H9 (cell line): Measurements from ENCODE around the gene DCC. TPM values are rescaled to one million over a fixed set of nuclear protein-coding genes. Genes with fewer than 3 reads are reported as not detected.
A peak's percentile ranks its signal among the peaks of the same experiment; 100 is the strongest.

Source experiments
- DNase-seq: peaks from one replicate; pipeline ENCODE4 v3.0.0-alpha.2; 2017
- H2AFZ ChIP-seq: one replicate; pipeline ENCODE4 v1.6.1; 2013; ENCODE audit warnings: mild to moderate bottlenecking, low read length, control low read depth, moderate library complexity
- H2AK5ac ChIP-seq: 2 replicates; pipeline ENCODE4 v1.6.1; 2013; ENCODE audit warnings: low read length, control low read depth, mixed read lengths; ENCODE audit not compliant: insufficient read length
- H2BK120ac ChIP-seq: one replicate; pipeline ENCODE4 v1.6.1; 2013; ENCODE audit warnings: low read depth, mild to moderate bottlenecking, low read length, control low read depth, inconsistent platforms; ENCODE audit not compliant: poor library complexity, severe bottlenecking
- H2BK12ac ChIP-seq: 2 replicates; pipeline ENCODE4 v1.6.1; 2013; ENCODE audit warnings: low read length, control low read depth, mixed read lengths, low read depth; ENCODE audit not compliant: insufficient read length
- H2BK15ac ChIP-seq: 2 replicates; pipeline ENCODE4 v1.6.1; 2013; ENCODE audit warnings: low read depth, low read length, control low read depth
- H2BK20ac ChIP-seq: one replicate; pipeline ENCODE4 v1.6.1; 2013; ENCODE audit warnings: low read depth, mild to moderate bottlenecking, low read length, control low read depth, inconsistent platforms; ENCODE audit not compliant: poor library complexity, severe bottlenecking
- H2BK5ac ChIP-seq: 2 replicates; pipeline ENCODE4 v1.6.1; 2013; ENCODE audit warnings: low read length, control low read depth, mixed read lengths; ENCODE audit not compliant: insufficient read length
- H3K14ac ChIP-seq: 2 replicates; pipeline ENCODE4 v1.6.1; 2013; ENCODE audit warnings: low read length, control low read depth; ENCODE audit not compliant: insufficient read depth
- H3K18ac ChIP-seq: 2 replicates; pipeline ENCODE4 v1.6.1; 2013; ENCODE audit warnings: low read depth, mild to moderate bottlenecking, mixed read lengths, low read length, control low read depth; ENCODE audit not compliant: insufficient read length
- H3K23ac ChIP-seq: 2 replicates; pipeline ENCODE4 v1.6.1; 2013; ENCODE audit warnings: low read length, control low read depth, mixed read lengths, low read depth; ENCODE audit not compliant: insufficient read length
- H3K23me2 ChIP-seq: 2 replicates; pipeline ENCODE4 v1.6.1; 2013; ENCODE audit warnings: low read depth, mild to moderate bottlenecking, mixed read lengths, low read length, control low read depth; ENCODE audit not compliant: insufficient read length, poor library complexity, severe bottlenecking
- H3K27ac ChIP-seq: 2 replicates; pipeline ENCODE4 v1.5.1; 2013; ENCODE audit warnings: low read length, control low read depth, mixed read lengths, low read depth; ENCODE audit not compliant: insufficient read length
- H3K27me3 ChIP-seq: 2 replicates; pipeline ENCODE4 v1.6.1; 2013; ENCODE audit warnings: low read length, control low read depth, inconsistent platforms; ENCODE audit not compliant: insufficient read depth
- H3K4ac ChIP-seq: 2 replicates; pipeline ENCODE4 v1.6.1; 2013; ENCODE audit warnings: low read depth, mild to moderate bottlenecking, control low read depth, inconsistent platforms, low read length, moderate library complexity
- H3K4me1 ChIP-seq: 2 replicates; pipeline ENCODE4 v1.6.1; 2013; ENCODE audit warnings: low read length, control low read depth, inconsistent platforms; ENCODE audit not compliant: insufficient read depth
- H3K4me2 ChIP-seq: 2 replicates; pipeline ENCODE4 v1.6.1; 2013; ENCODE audit warnings: low read length, control low read depth, mixed read lengths; ENCODE audit not compliant: insufficient read length, insufficient read depth
- H3K56ac ChIP-seq: 2 replicates; pipeline ENCODE4 v1.6.1; 2013; ENCODE audit warnings: low read depth, mild to moderate bottlenecking, mixed read lengths, low read length, control low read depth; ENCODE audit not compliant: insufficient read length
- H3K79me1 ChIP-seq: 2 replicates; pipeline ENCODE4 v1.6.1; 2013; ENCODE audit warnings: low read depth, mild to moderate bottlenecking, moderate library complexity, low read length, control low read depth, inconsistent platforms; ENCODE audit not compliant: insufficient read depth, poor library complexity, severe bottlenecking
- H3K79me2 ChIP-seq: 2 replicates; pipeline ENCODE4 v1.6.1; 2013; ENCODE audit warnings: low read length, control low read depth, inconsistent platforms; ENCODE audit not compliant: insufficient read depth
- H3K9ac ChIP-seq: 2 replicates; pipeline ENCODE4 v1.6.1; 2013; ENCODE audit warnings: low read length, control low read depth, mixed read lengths; ENCODE audit not compliant: insufficient read length; ENCODE audit errors: extremely low read depth
- H3K9me3 ChIP-seq: one replicate; pipeline ENCODE4 v1.6.1; 2013; ENCODE audit warnings: low read depth, low read length, inconsistent platforms; ENCODE audit not compliant: control insufficient read depth
- H3T11ph ChIP-seq: one replicate; pipeline ENCODE4 v1.6.1; 2013; ENCODE audit warnings: mild to moderate bottlenecking, low read length, control low read depth, inconsistent platforms
- H4K20me1 ChIP-seq: one replicate; pipeline ENCODE4 v1.6.1; 2013; ENCODE audit not compliant: control insufficient read depth, insufficient read length, insufficient read depth
- H4K5ac ChIP-seq: 2 replicates; pipeline ENCODE4 v1.6.1; 2013; ENCODE audit warnings: low read depth, mild to moderate bottlenecking, mixed read lengths, low read length, control low read depth; ENCODE audit not compliant: insufficient read length
- H4K8ac ChIP-seq: replicated peaks from 2 replicates; pipeline ENCODE4 v1.6.1; 2013; ENCODE audit warnings: low read length, control low read depth, mixed read lengths, low read depth; ENCODE audit not compliant: insufficient read length
- H4K91ac ChIP-seq: 2 replicates; pipeline ENCODE4 v1.6.1; 2013; ENCODE audit warnings: low read depth, mild to moderate bottlenecking, moderate library complexity, mixed read lengths, low read length, control low read depth; ENCODE audit not compliant: insufficient read length
- H3K27ac Mint-ChIP-seq, 3 experiments: 2 replicates in 2 of 3; 3 replicates in 1 of 3; pipeline ENCODE4 v1.8.0; 2020 to 2021; ENCODE audit warnings: mixed read lengths in 3 of 3, mild to moderate bottlenecking in 1 of 3, moderate library complexity in 1 of 3
- H3K27me3 Mint-ChIP-seq: 2 replicates; pipeline ENCODE4 v1.8.0; 2021; ENCODE audit warnings: low read depth, mild to moderate bottlenecking, moderate library complexity, mixed read lengths
- H3K36me3 Mint-ChIP-seq, 3 experiments: 2 replicates in 2 of 3; 3 replicates in 1 of 3; pipeline ENCODE4 v1.8.0; 2020 to 2021; ENCODE audit warnings: low read depth in 3 of 3, mixed read lengths in 3 of 3; ENCODE audit not compliant: insufficient read depth in 1 of 3
- H3K4me1 Mint-ChIP-seq, 2 experiments: 2 replicates each; pipeline ENCODE4 v1.8.0; 2020; ENCODE audit warnings: mixed read lengths in 2 of 2
- H3K4me3 Mint-ChIP-seq, 2 experiments: 2 replicates in 1 of 2; 3 replicates in 1 of 2; pipeline ENCODE4 v1.8.0; 2020 to 2021; ENCODE audit warnings: mild to moderate bottlenecking in 2 of 2, mixed read lengths in 2 of 2, moderate library complexity in 1 of 2
- H3K9me3 Mint-ChIP-seq, 2 experiments: 2 replicates in 1 of 2; 3 replicates in 1 of 2; pipeline ENCODE4 v1.8.0; 2020; ENCODE audit warnings: mild to moderate bottlenecking in 2 of 2, mixed read lengths in 2 of 2, moderate library complexity in 1 of 2
- whole genome bisulfite sequencing: extraction: QIAGEN DNeasy Blood & Tissue Kit; methylation state at CpG from one replicate; pipeline ENCODE4 v1.1.7; 2013; ENCODE audit warnings: missing lambda C conversion rate, low lambda C conversion rate, mixed read lengths; ENCODE audit not compliant: insufficient read length; ENCODE audit errors: extremely low coverage; 5-methylcytosine and 5-hydroxymethylcytosine counted together
- total RNA-seq: library from RNA; stranded (reverse); gene quantifications from 2 replicates; pipeline ENCODE4 v1.2.1, GENCODE V29; 2021
- TF ChIP-seq, protein P1 (sequence below): fragments of 200-600 bp; sonication (generic); conservative IDR thresholded peaks from 3 replicates; pipeline ENCODE4 v1.8.0; 2021; ENCODE audit warnings: antibody characterized with exemption, mild to moderate bottlenecking

The DCC gene
- total RNA-seq, 1 experiment from 2014 or later = 0.35 TPM

- no peak overlapping the region for H3K4me2 ChIP-seq
- Mint-ChIP-seq H3K4me3 (no peak overlapping the region), H3K27me3 (no peaks in the 10 kb centered on the region), H3K36me3 (peaks cover 2 to 9% (median 5%) of the 10 kb centered on the region in 3 experiments; a peak in 4 of 7 replicates), H3K27ac (peak overlapping the region in 1 of 3 experiments; percentile 8; a peak in 1 of 7 replicates), H3K4me1 (peaks cover 32 to 35% of the 10 kb centered on the region in 2 experiments), H3K9me3 (peaks cover 12 to 16% of the 10 kb centered on the region in 2 experiments)
- H2BK5ac ChIP-seq = no peak overlapping the region
- no peak overlapping the region for H2AFZ ChIP-seq
- no peak overlapping the region for H2AK5ac ChIP-seq
- TF ChIP-seq, protein P1, sequence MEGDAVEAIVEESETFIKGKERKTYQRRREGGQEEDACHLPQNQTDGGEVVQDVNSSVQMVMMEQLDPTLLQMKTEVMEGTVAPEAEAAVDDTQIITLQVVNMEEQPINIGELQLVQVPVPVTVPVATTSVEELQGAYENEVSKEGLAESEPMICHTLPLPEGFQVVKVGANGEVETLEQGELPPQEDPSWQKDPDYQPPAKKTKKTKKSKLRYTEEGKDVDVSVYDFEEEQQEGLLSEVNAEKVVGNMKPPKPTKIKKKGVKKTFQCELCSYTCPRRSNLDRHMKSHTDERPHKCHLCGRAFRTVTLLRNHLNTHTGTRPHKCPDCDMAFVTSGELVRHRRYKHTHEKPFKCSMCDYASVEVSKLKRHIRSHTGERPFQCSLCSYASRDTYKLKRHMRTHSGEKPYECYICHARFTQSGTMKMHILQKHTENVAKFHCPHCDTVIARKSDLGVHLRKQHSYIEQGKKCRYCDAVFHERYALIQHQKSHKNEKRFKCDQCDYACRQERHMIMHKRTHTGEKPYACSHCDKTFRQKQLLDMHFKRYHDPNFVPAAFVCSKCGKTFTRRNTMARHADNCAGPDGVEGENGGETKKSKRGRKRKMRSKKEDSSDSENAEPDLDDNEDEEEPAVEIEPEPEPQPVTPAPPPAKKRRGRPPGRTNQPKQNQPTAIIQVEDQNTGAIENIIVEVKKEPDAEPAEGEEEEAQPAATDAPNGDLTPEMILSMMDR = no peak
- H3K14ac ChIP-seq = no peak overlapping the region
- DNase-seq = no peak
- H2BK120ac ChIP-seq = no peak overlapping the region
- H3K56ac ChIP-seq = no peak overlapping the region
- H4K20me1 ChIP-seq = no peaks in the 10 kb centered on the region
- no peaks in the 10 kb centered on the region for H3K79me1 ChIP-seq
- H4K8ac ChIP-seq = no peak overlapping the region
- H3K4ac ChIP-seq = no peak overlapping the region
- H3K27ac ChIP-seq = no peak overlapping the region
- no CpG with 5 or more reads among the region's 2 CpGs for WGBS
- no peak overlapping the region for H3K23ac ChIP-seq
- H2BK20ac ChIP-seq = no peak overlapping the region
- H2BK15ac ChIP-seq = no peak overlapping the region
- H4K5ac ChIP-seq = no peak overlapping the region
- no peak overlapping the region for H3K9ac ChIP-seq
- no peak overlapping the region for H3K18ac ChIP-seq
- H4K91ac ChIP-seq = no peak overlapping the region
- H2BK12ac ChIP-seq = no peak overlapping the region
- no peaks in the 10 kb centered on the region; the same call in 1 of the 2 replicates for H3K79me2 ChIP-seq
- H3K23me2 ChIP-seq = no peaks in the 10 kb centered on the region
- H3K4me1 ChIP-seq = peaks cover 2% of the 10 kb centered on the region; the same call in 1 of the 2 replicates
- no peaks in the 10 kb centered on the region for H3K9me3 ChIP-seq
- no peaks in the 10 kb centered on the region for H3K27me3 ChIP-seq
- H3T11ph ChIP-seq = no peak overlapping the region
Observed at GRCh38 chr18:52311331-52311730, 28.7 kb upstream of the DCC start.
